ENCODE results near the gene HEXD.

The HEXD gene

DNA sequence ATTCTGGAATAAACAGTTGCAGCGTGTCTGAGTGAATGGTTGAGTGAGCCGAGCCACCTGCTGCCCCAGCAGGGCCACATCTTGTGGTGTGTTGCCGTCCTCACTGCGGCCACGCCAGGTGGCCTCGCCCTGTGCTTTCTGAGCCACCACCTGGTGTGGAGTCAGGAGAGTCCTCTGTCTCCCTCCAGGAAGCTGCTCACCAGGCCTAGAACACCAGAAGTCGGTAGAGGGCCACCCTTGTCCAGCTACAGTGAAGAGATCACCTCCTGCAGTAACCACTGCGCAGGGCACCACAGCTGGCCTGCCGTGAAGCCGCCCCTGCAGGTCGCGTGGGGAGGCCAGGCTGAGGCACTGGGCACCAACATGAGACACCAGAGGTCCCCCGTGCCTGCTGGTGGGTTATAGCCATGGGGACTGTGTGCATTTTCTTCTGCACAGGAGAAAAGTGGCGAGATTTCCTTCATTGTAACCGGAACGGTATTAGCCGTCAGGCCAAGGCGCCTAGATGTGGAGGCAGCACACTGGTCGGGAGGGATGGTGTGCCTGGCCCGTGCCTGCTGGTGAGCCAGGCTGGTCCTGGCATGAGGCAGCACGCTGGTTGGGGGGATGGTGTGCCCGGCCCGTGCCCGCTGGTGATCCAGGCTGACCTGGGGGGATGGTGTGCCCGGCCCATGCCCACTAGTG, 72.5 kb downstream of the HEXD start:
- TF ChIP-seq, protein P1, sequence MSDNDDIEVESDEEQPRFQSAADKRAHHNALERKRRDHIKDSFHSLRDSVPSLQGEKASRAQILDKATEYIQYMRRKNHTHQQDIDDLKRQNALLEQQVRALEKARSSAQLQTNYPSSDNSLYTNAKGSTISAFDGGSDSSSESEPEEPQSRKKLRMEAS (IDR thresholded peaks at IDR 0.05): no peak
- no peak for TF ChIP-seq CREB1 (IDR thresholded peaks at IDR 0.05; ENCODE audit: low read depth)
- TF ChIP-seq USF1 (IDR thresholded peaks at IDR 0.05): no peak
- TF ChIP-seq TCF12 (IDR thresholded peaks at IDR 0.05; ENCODE audit: low read depth): no peak
- no peak for TF ChIP-seq TEAD4 (IDR thresholded peaks at IDR 0.05)
- no peak for TF ChIP-seq RAD21 (IDR thresholded peaks at IDR 0.05; ENCODE audit: low read depth)
- no peak for TF ChIP-seq TAF1 (IDR thresholded peaks at IDR 0.05; ENCODE audit: low read depth)
- TF ChIP-seq NFIC (IDR thresholded peaks at IDR 0.05): no peak
- no peak for TF ChIP-seq ZBTB7A (IDR thresholded peaks at IDR 0.05; ENCODE audit: low read depth)
- no peak for TF ChIP-seq CEBPB (IDR thresholded peaks at IDR 0.05)
- TF ChIP-seq FOXM1 (IDR thresholded peaks at IDR 0.05; ENCODE audit: borderline replicate concordance, low read depth): no peak

- TF ChIP-seq USF1 (IDR thresholded peaks at IDR 0.05) (no peak), FOXM1 (IDR thresholded peaks at IDR 0.05; ENCODE audit: borderline replicate concordance, low read depth) (no peak), CEBPB (IDR thresholded peaks at IDR 0.05) (no peak), REST (IDR thresholded peaks at IDR 0.05; ENCODE audit: low read depth) (no peak), YY1 (IDR thresholded peaks at IDR 0.05; ENCODE audit: low read depth) (no peak), RAD21 (IDR thresholded peaks at IDR 0.05; ENCODE audit: low read depth) (no peak), EGR1 (IDR thresholded peaks at IDR 0.05) (no peak), EP300 (IDR thresholded peaks at IDR 0.05; ENCODE audit: borderline replicate concordance) (no peak), TAF1 (IDR thresholded peaks at IDR 0.05; ENCODE audit: low read depth) (no peak), CREB1 (IDR thresholded peaks at IDR 0.05; ENCODE audit: low read depth) (no peak), NFIC (IDR thresholded peaks at IDR 0.05) (no peak), TEAD4 (IDR thresholded peaks at IDR 0.05) (no peak), TCF12 (IDR thresholded peaks at IDR 0.05; ENCODE audit: low read depth) (no peak), ZBTB7A (IDR thresholded peaks at IDR 0.05; ENCODE audit: low read depth) (no peak)
- TF ChIP-seq, protein P1 (IDR thresholded peaks at IDR 0.05): no peak
Measured at GRCh38 chr17:82491196-82491530, 73.0 kb downstream of the HEXD start.

DNA sequence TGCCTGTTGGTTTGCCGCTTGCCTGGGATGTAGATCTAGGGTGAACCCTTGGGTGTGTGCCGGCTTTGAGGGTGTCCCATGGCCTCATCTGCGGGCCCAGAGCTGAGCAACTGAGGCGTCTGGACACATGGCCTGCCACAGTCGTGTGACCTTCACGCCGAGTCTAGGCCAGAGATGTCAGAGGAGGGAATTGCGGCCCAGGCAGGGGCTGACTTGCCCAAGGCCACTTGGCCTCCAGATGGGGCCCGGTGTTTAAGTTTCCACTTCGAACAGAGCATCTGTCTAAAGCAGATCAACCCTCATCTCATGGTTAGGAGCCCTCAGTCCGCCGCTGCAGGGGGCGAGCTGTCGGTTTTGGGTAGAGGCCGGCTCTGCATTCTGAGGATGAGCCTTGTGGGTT, 73.4 kb downstream of the HEXD start:
- TF ChIP-seq FOXM1 (IDR thresholded peaks at IDR 0.05; ENCODE audit: borderline replicate concordance, low read depth): no peak
- TF ChIP-seq RAD21 (IDR thresholded peaks at IDR 0.05; ENCODE audit: low read depth): no peak
- TF ChIP-seq EGR1 (IDR thresholded peaks at IDR 0.05): no peak
- no peak for TF ChIP-seq TAF1 (IDR thresholded peaks at IDR 0.05; ENCODE audit: low read depth)
- TF ChIP-seq CREB1 (IDR thresholded peaks at IDR 0.05; ENCODE audit: low read depth): no peak
- TF ChIP-seq USF1 (IDR thresholded peaks at IDR 0.05): no peak
- TF ChIP-seq TCF12 (IDR thresholded peaks at IDR 0.05; ENCODE audit: low read depth): no peak
- TF ChIP-seq, protein P1 (IDR thresholded peaks at IDR 0.05): no peak
- no peak for TF ChIP-seq REST (IDR thresholded peaks at IDR 0.05; ENCODE audit: low read depth)
- no peak for TF ChIP-seq ZBTB7A (IDR thresholded peaks at IDR 0.05; ENCODE audit: low read depth)
- no peak for TF ChIP-seq NFIC (IDR thresholded peaks at IDR 0.05)
- TF ChIP-seq EP300 (IDR thresholded peaks at IDR 0.05; ENCODE audit: borderline replicate concordance): no peak
